CD14-positive monocyte (primary cell): ENCODE results near the gene TMEM221. TPM values are rescaled to one million over a fixed set of nuclear protein-coding genes. Genes with fewer than 3 reads are reported as not detected.

ENCODE experiments used
- DNase-seq, 3 donors: peaks; one replicate each; pipeline ENCODE4 v3.0.0-alpha.2; 2011 to 2022
- H2AFZ ChIP-seq: 2 replicates; pipeline ENCODE4 v1.6.0; 2012; ENCODE audit warnings: mild to moderate bottlenecking, low read depth, low read length, inconsistent platforms; ENCODE audit not compliant: insufficient read depth, poor library complexity, severe bottlenecking
- H3K27ac ChIP-seq, 2 donors: 1 replicate in 1 of 2; 2 replicates in 1 of 2; pipeline ENCODE4 v1.5.1; 2012 to 2013; ENCODE audit warnings: low read length in 2 of 2, control low read depth in 1 of 2, inconsistent platforms in 1 of 2, low read depth in 1 of 2, mild to moderate bottlenecking in 1 of 2
- H3K27me3 ChIP-seq, 2 donors: one replicate each; pipeline versions ENCODE4 v1.6.0 to v1.6.1; 2011 to 2013; ENCODE audit warnings: low read length in 2 of 2; ENCODE audit not compliant: control insufficient read depth in 2 of 2, insufficient read depth in 2 of 2
- H3K36me3 ChIP-seq, 2 donors: replicated peaks in 1 of 2; 1 replicate in 1 of 2; 2 replicates in 1 of 2; pipeline versions ENCODE4 v1.5.1 to v1.6.1; 2012 to 2013; ENCODE audit warnings: low read length in 2 of 2, control low read depth in 1 of 2, inconsistent platforms in 1 of 2, mild to moderate bottlenecking in 1 of 2; ENCODE audit not compliant: insufficient read depth in 2 of 2, control insufficient read depth in 1 of 2
- H3K4me1 ChIP-seq, 2 donors: 1 replicate in 1 of 2; 2 replicates in 1 of 2; pipeline versions ENCODE4 v1.5.1 to v1.6.1; 2012 to 2013; ENCODE audit warnings: low read length in 2 of 2, control low read depth in 1 of 2, inconsistent platforms in 1 of 2, mild to moderate bottlenecking in 1 of 2, moderate library complexity in 1 of 2; ENCODE audit not compliant: insufficient read depth in 2 of 2, control insufficient read depth in 1 of 2
- H3K4me2 ChIP-seq: replicated peaks from 2 replicates; pipeline ENCODE3; 2012; ENCODE audit warnings: low read length, moderate library complexity, mild to moderate bottlenecking; ENCODE audit not compliant: poor library complexity, severe bottlenecking; ENCODE audit errors: extremely low read depth
- H3K4me3 ChIP-seq, 3 experiments: fragments of 200-600 bp in 1 of 3; sonication (generic) in 1 of 3; replicated peaks in 1 of 3; 1 replicate in 2 of 3; 2 replicates in 1 of 3; pipeline ENCODE4 v1.5.1; 2011 to 2013; ENCODE audit warnings: low read length in 3 of 3, mild to moderate bottlenecking in 3 of 3, control low read depth in 2 of 3, low read depth in 2 of 3, inconsistent platforms in 1 of 3, moderate library complexity in 1 of 3
- H3K79me2 ChIP-seq: 2 replicates; pipeline ENCODE4 v1.6.0; 2012; ENCODE audit warnings: mild to moderate bottlenecking, control low read depth, inconsistent platforms, low read length, moderate library complexity; ENCODE audit not compliant: insufficient read depth
- H3K9ac ChIP-seq: 2 replicates; pipeline ENCODE4 v1.6.0; 2017; ENCODE audit warnings: low read length, mild to moderate bottlenecking; ENCODE audit not compliant: insufficient read depth, poor library complexity, severe bottlenecking
- H3K9me3 ChIP-seq, 2 donors: replicated peaks in 1 of 2; 1 replicate in 1 of 2; 2 replicates in 1 of 2; pipeline versions ENCODE4 v1.5.1 to v1.6.1; 2012 to 2013; ENCODE audit warnings: low read length in 2 of 2, control low read depth in 1 of 2; ENCODE audit not compliant: control insufficient read depth in 1 of 2, insufficient read depth in 1 of 2
- H4K20me1 ChIP-seq: 2 replicates; pipeline ENCODE4 v1.6.0; 2012; ENCODE audit warnings: mild to moderate bottlenecking, low read length, control low read depth, moderate library complexity; ENCODE audit not compliant: insufficient read depth
- H3K27ac Mint-ChIP-seq, 7 donors: one replicate each; pipeline ENCODE4 v1.8.0; 2020; ENCODE audit warnings: mild to moderate bottlenecking in 7 of 7, mixed read lengths in 7 of 7, moderate library complexity in 6 of 7, inconsistent platforms in 2 of 7
- H3K27me3 Mint-ChIP-seq, 3 donors: one replicate each; pipeline ENCODE4 v1.8.0; 2021 to 2022; ENCODE audit warnings: low read depth in 3 of 3, mild to moderate bottlenecking in 3 of 3, mixed read lengths in 3 of 3, moderate library complexity in 3 of 3, inconsistent platforms in 1 of 3
- H3K36me3 Mint-ChIP-seq, 2 donors: one replicate each; pipeline ENCODE4 v1.8.0; 2020; ENCODE audit warnings: mixed read lengths in 2 of 2, inconsistent platforms in 1 of 2, mild to moderate bottlenecking in 1 of 2
- H3K4me1 Mint-ChIP-seq: one replicate; pipeline ENCODE4 v1.8.0; 2020; ENCODE audit warnings: mild to moderate bottlenecking, mixed read lengths
- H3K4me3 Mint-ChIP-seq, 2 donors: one replicate each; pipeline ENCODE4 v1.8.0; 2020; ENCODE audit warnings: mild to moderate bottlenecking in 2 of 2, mixed read lengths in 2 of 2, moderate library complexity in 1 of 2
- H3K9me3 Mint-ChIP-seq, 7 donors: one replicate each; pipeline ENCODE4 v1.8.0; 2020 to 2022; ENCODE audit warnings: mixed read lengths in 7 of 7, mild to moderate bottlenecking in 6 of 7, moderate library complexity in 6 of 7, inconsistent platforms in 2 of 7
- WGBS: methylation state at CpG from one replicate; pipeline ENCODE4 v1.1.5; 2013; ENCODE audit warnings: missing lambda C conversion rate; ENCODE audit not compliant: insufficient coverage; 5-methylcytosine and 5-hydroxymethylcytosine counted together
- intact Hi-C, 2 donors: fragments of 100-400 bp; cut with micrococcal nuclease; formaldehyde crosslinking; loops; one replicate each; pipeline versions ENCODE4 v1.15.0 to v1.15.1; 2023
- polyA plus RNA-seq, 3 donors: library from polyadenylated mRNA; depleted of rRNA in 1 of 3; unstranded in 2 of 3; stranded (reverse) in 1 of 3; fragments of 300-500 nt in 2 of 3; fragments of >200 nt in 1 of 3; fragmentation: Illumina TruSeq in 2 of 3; gene quantifications; 1 replicate in 2 of 3; 2 replicates in 1 of 3; pipeline ENCODE4 v1.2.3, GENCODE V29; 2012 to 2021
- TF ChIP-seq, protein P1 (sequence below): fragments of 200-600 bp; IDR thresholded peaks from one replicate; pipeline ENCODE4 v1.8.0; 2022; ENCODE audit warnings: antibody characterized with exemption, mild to moderate bottlenecking

TMEM221 gene
- polyA plus RNA-seq, 3 donors = not detected

DNA sequence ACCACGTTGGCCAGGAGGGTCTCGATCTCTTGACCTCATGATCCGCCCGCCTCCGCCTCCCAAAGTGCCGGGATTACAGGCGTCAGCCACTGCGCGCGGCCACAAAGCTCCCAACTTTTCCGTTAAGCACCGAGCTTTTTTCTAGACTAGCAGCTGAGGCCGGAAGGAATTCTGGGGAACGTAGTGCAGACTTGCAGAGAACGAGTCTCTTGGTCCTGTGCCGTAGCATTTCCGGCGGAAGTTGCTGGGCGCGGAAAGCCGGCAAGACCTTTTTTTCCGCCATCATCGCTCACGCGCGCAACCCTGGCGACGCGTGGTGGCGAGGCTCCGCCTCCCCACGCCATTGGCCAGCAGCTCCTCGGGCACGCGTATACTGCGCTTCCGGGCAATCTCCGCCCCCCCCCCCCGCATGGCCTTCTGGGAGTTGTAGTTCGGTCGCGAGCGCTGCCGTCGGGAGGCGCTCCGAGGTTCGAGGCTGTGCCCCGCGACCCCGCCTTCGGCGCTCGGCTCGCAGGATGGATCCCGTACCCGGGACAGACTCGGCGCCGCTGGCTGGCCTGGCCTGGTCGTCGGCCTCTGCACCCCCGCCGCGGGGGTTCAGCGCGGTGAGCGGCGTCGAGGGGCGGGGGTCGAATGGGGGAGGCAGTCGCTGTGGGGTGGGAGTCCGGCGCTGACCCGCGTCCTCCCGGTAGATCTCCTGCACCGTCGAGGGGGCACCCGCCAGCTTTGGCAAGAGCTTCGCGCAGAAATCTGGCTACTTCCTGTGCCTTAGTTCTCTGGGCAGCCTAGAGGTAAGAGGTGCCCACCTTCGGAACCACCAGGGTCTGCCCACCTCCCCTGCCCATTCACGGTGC lies 28.6 kb downstream of the TMEM221 start, which contains the start of gene MVB12A:
Gene MVB12A, plus strand, starts transcription at position 427 of the 854 bp plus-strand sequence. Its CDS starts 89 bp downstream, at position 516.
- Histone ChIP-seq H3K79me2 (no peaks in the 10 kb centered on the region), H3K27ac (peak within 1 kb of the TSS; percentile 59 to 83), H3K4me1 (peaks cover 15 to 26% of the 10 kb centered on the region in 2 donors), H3K36me3 (peaks cover 11 to 35% of the 10 kb centered on the region in 2 donors), H2AFZ (peak within 1 kb of the TSS; percentile 99), H3K4me3 (peak within 1 kb of the TSS; percentile 65 to 83 (median 76)), H3K9me3 (no peaks in the 10 kb centered on the region), H3K9ac (peak within 1 kb of the TSS; percentile 79), H4K20me1 (no peaks in the 10 kb centered on the region), H3K27me3 (no peaks in the 10 kb centered on the region), H3K4me2 (peak within 1 kb of the TSS; percentile 94)
- Mint-ChIP-seq H3K4me1 (peaks cover 23% of the 10 kb centered on the region), H3K27ac (peak within 1 kb of the TSS; percentile 83 to 97 (median 94)), H3K36me3 (peaks cover 31 to 49% of the 10 kb centered on the region in 2 donors), H3K4me3 (peak within 1 kb of the TSS; percentile 81 to 94), H3K9me3 (no peaks in the 10 kb centered on the region), H3K27me3 (peaks cover 0 to 2% (median 0%) of the 10 kb centered on the region in 3 donors)
- DNase-seq = peak; percentile 96 to 99 (median 97)
- under 1% methylated on average over 85 of the region's 85 CpGs for WGBS
- TF ChIP-seq, protein P1, sequence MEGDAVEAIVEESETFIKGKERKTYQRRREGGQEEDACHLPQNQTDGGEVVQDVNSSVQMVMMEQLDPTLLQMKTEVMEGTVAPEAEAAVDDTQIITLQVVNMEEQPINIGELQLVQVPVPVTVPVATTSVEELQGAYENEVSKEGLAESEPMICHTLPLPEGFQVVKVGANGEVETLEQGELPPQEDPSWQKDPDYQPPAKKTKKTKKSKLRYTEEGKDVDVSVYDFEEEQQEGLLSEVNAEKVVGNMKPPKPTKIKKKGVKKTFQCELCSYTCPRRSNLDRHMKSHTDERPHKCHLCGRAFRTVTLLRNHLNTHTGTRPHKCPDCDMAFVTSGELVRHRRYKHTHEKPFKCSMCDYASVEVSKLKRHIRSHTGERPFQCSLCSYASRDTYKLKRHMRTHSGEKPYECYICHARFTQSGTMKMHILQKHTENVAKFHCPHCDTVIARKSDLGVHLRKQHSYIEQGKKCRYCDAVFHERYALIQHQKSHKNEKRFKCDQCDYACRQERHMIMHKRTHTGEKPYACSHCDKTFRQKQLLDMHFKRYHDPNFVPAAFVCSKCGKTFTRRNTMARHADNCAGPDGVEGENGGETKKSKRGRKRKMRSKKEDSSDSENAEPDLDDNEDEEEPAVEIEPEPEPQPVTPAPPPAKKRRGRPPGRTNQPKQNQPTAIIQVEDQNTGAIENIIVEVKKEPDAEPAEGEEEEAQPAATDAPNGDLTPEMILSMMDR = no peak
- intact Hi-C loops = loop anchor here (2.0 to 5.0 kb wide), 3 partner anchors 13 to 1497 kb away; partner anchors contain the start of genes BST2 (in 1 of the 2), COPE (in 1 of the 2) and DDX49 (in 1 of the 2)

DNA sequence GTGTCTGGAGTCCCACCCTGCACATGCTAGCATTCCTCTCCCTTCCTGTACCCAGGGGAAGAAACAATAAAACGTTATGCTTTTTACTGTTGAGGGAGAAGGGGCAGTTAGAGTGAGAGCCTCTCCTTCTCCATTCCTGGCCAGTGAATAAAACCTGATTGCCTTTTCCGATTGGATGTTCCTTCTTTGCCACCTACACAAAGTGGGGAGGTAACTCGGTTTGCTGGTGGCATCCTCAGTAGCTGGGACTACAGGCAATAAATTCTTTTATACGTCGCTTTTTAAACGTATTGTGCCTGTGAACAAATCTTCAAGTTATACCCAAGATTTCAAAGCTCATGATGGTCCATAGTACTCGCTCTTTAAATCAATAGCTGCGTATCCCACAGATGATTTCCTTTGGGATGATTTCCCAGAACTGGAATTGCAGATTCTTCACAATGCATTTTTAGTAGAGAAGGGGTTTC lies 29.3 kb downstream of the TMEM221 start:
- Mint-ChIP-seq H3K27me3 (peaks cover 0 to 2% (median 0%) of the 10 kb centered on the region in 3 donors), H3K9me3 (no peaks in the 10 kb centered on the region), H3K4me3 (peak overlapping the region; percentile 81 to 94), H3K36me3 (peaks cover 34 to 50% of the 10 kb centered on the region in 2 donors), H3K4me1 (peaks cover 20% of the 10 kb centered on the region), H3K27ac (peak overlapping the region; percentile 83 to 97 (median 94))
- Histone ChIP-seq H3K79me2 (no peaks in the 10 kb centered on the region), H3K4me3 (peak overlapping the region; percentile 54 to 83 (median 65)), H3K27ac (peak overlapping the region; percentile 59 to 83), H3K9me3 (no peaks in the 10 kb centered on the region), H4K20me1 (no peaks in the 10 kb centered on the region), H3K9ac (peak overlapping the region; percentile 79), H3K36me3 (peaks cover 16 to 40% of the 10 kb centered on the region in 2 donors), H2AFZ (peak overlapping the region; percentile 99), H3K27me3 (no peaks in the 10 kb centered on the region), H3K4me1 (peaks cover 15 to 21% of the 10 kb centered on the region in 2 donors), H3K4me2 (peak overlapping the region; percentile 94)
- TF ChIP-seq, protein P1 = no peak
- WGBS = 0% methylated on average over 1 of the region's 8 CpGs
- intact Hi-C loops = loop anchor here in 1 of 2 donors (2.0 to 5.0 kb wide), 2 partner anchors 14 to 1498 kb away; partner anchors contain the start of genes BST2, COPE and DDX49
- no peak for DNase-seq
